Fibroblast of peridontal ligament (primary cell): ENCODE results near the gene WNT3.

Source experiments
- DNase-seq: peaks from one replicate; pipeline ENCODE4 v3.0.0-alpha.2; 2010; ENCODE audit errors: extremely low read depth

The WNT3 gene

GRCh38 chr17:46732160-46732559 is 86.3 kb downstream of the WNT3 start:
- DNase-seq, result no peak

DNA sequence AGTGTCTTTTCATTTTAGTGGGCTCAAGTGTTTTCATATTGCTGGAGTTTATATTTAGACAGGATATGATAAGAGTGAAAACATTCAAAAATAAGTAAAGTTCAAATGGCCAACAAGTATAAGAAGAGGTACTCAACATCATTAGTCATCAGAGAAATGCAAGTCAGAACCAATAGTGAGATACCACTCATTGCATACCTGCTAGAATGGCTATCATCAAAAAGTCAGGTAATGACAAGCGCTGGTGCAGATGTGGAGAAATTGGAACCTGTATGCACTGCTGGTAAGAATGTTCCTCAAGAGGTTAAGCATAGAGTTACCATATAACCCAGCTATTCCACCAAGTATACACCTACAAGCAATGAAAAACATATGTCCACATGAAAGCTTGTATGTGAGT is 87.8 kb downstream of the WNT3 start:
- no peak for DNase-seq

GRCh38 chr17:46730026-46730425 is 88.5 kb downstream of the WNT3 start:
- DNase-seq, result no peak

DNA sequence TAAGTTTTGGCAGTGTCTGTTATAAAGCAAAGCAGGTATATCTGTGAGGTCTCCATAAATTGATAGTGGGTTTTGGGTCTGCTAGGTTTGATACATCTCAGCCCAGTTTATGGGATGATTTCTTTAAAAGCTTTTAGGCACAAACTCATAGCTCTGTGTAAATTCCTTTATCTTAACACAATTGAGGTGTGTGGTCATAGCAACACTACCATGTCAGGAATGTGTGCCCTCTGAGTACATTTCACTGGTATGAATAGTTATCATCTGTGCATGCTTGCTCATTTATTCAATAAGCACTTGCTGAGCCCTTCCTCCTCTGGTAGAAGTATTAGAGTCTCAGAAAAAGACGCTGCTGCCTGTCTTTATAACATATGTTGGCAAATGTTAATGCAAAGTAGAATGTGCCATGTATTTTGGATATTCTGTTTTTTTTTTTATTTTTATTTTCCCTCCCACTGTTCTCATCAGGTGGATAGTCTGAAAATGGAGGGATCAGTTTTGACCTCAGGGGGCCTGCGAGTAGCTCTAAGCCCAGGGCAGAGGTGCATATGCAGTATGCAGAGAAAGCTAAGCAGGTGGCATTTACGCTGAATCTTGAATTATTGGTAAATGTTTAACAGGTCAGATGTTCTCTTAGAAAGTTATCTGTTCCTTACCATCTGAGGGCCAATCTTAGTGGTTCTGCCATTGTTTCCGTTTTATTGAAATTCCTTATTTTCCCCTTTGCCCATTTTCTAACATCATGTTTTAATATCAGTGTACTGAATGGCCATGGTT is 90.7 kb downstream of the WNT3 start:
- peak; percentile 48 for DNase-seq

GRCh38 chr17:46726206-46726605 is 92.3 kb downstream of the WNT3 start:
- DNase-seq, result no peak

- DNase-seq, result no peak
These were observed 95.7 kb downstream of the WNT3 start for GRCh38 chr17:46722662-46723285.

- DNase-seq, result no peak
These were observed 98.1 kb downstream of the WNT3 start for GRCh38 chr17:46720408-46720807.

- no peak for DNase-seq
These were observed 98.6 kb downstream of the WNT3 start for GRCh38 chr17:46719891-46720290.

DNA sequence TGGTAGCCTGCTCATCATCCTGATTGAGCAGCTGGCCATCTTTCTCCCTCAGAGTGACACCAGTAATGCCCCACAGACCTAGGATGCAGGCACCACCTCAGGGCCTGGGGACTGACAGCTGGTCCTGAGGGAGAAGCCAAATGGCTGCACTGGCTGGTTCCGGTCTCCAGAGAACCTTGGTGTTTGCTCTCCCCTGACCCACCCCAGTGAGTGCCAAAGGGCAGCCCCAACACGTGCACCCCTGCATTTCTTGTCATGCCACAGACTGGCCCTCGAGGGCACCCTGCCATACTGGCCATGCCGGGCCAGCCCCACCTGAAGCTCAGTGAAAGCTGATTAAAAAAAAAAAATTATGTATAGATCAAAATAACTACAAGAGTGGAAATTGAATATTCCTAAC is 100.5 kb downstream of the WNT3 start:
- DNase-seq, result no peak
